KMS-11 (cell line): ENCODE measurements around the gene DIAPH3.

Source experiments
- H2AFZ ChIP-seq: fragments of 200-600 bp; sonication (generic); 2 replicates; pipeline ENCODE4 v1.6.1; 2016; ENCODE audit warnings: antibody characterized with exemption, mixed run types, low read depth
- H3K27ac ChIP-seq: fragments of 200-600 bp; sonication (generic); 2 replicates; pipeline ENCODE4 v1.6.1; 2016; ENCODE audit warnings: mild to moderate bottlenecking, mixed run types
- H3K27me3 ChIP-seq: fragments of 200-600 bp; sonication (generic); 2 replicates; pipeline ENCODE4 v1.6.1; 2017; ENCODE audit warnings: mild to moderate bottlenecking, low read depth, mixed run types, moderate library complexity; ENCODE audit not compliant: insufficient read depth
- H3K36me3 ChIP-seq: fragments of 200-600 bp; sonication (generic); 2 replicates; pipeline ENCODE4 v1.6.1; 2017; ENCODE audit warnings: mild to moderate bottlenecking, mixed run types; ENCODE audit not compliant: insufficient read depth
- H3K4me1 ChIP-seq: fragments of 200-600 bp; sonication (generic); 2 replicates; pipeline ENCODE4 v1.6.1; 2016; ENCODE audit warnings: mild to moderate bottlenecking, low read depth, mixed run types; ENCODE audit not compliant: poor library complexity, severe bottlenecking
- H3K4me2 ChIP-seq: fragments of 200-600 bp; sonication (generic); 2 replicates; pipeline ENCODE4 v1.7.0; 2016; ENCODE audit warnings: mild to moderate bottlenecking, mixed run types
- H3K4me3 ChIP-seq: fragments of 200-600 bp; sonication (generic); IDR thresholded peaks from 2 replicates; pipeline ENCODE4 v1.6.1; 2017; ENCODE audit warnings: low read depth, low read length, mixed read lengths; ENCODE audit not compliant: insufficient read depth
- H3K79me2 ChIP-seq: fragments of 200-600 bp; sonication (generic); 2 replicates; pipeline ENCODE4 v1.6.1; 2016; ENCODE audit warnings: low read depth, mixed run types; ENCODE audit not compliant: insufficient read depth
- H3K9ac ChIP-seq: fragments of 200-600 bp; sonication (generic); 2 replicates; pipeline ENCODE4 v1.6.1; 2016; ENCODE audit warnings: mild to moderate bottlenecking, mixed run types
- H4K20me1 ChIP-seq: fragments of 200-600 bp; sonication (generic); 2 replicates; pipeline ENCODE4 v1.6.1; 2016; ENCODE audit warnings: mild to moderate bottlenecking, mixed run types; ENCODE audit not compliant: insufficient read depth
- CTCF ChIP-seq: fragments of 200-600 bp; sonication (generic); conservative IDR thresholded peaks from 2 replicates; pipeline ENCODE4 v1.6.1; 2017; ENCODE audit warnings: low read depth, mild to moderate bottlenecking, antibody characterized with exemption, low read length, moderate library complexity, mixed read lengths

DIAPH3 gene

GRCh38 chr13:59710416-59710815 is 453.3 kb downstream of the DIAPH3 start:
- H3K4me1 ChIP-seq = no peaks in the 10 kb centered on the region
- no peak for TF ChIP-seq CTCF
- H3K27ac ChIP-seq = no peak overlapping the region
- H3K36me3 ChIP-seq = no peaks in the 10 kb centered on the region
- no peaks in the 10 kb centered on the region for H3K27me3 ChIP-seq
- H2AFZ ChIP-seq = no peak overlapping the region
- H3K9ac ChIP-seq = no peak overlapping the region
- no peaks in the 10 kb centered on the region for H3K79me2 ChIP-seq
- no peak overlapping the region for H3K4me3 ChIP-seq
- H3K4me2 ChIP-seq = no peak overlapping the region
- no peaks in the 10 kb centered on the region for H4K20me1 ChIP-seq

- H2AFZ ChIP-seq = no peak overlapping the region
- H3K27ac ChIP-seq = no peak overlapping the region
- no peaks in the 10 kb centered on the region for H3K4me1 ChIP-seq
- no peaks in the 10 kb centered on the region for H3K79me2 ChIP-seq
- no peaks in the 10 kb centered on the region for H3K27me3 ChIP-seq
- no peak overlapping the region for H3K9ac ChIP-seq
- no peaks in the 10 kb centered on the region for H3K36me3 ChIP-seq
- H3K4me3 ChIP-seq = no peak overlapping the region
- TF ChIP-seq CTCF = no peak
- no peak overlapping the region for H3K4me2 ChIP-seq
- H4K20me1 ChIP-seq = no peaks in the 10 kb centered on the region
Measured at GRCh38 chr13:59706101-59706976, 457.4 kb downstream of the DIAPH3 start.

GRCh38 chr13:59702269-59702668 is 461.5 kb downstream of the DIAPH3 start:
- Histone ChIP-seq H4K20me1 (no peaks in the 10 kb centered on the region), H2AFZ (no peak overlapping the region), H3K27ac (no peak overlapping the region), H3K4me2 (no peak overlapping the region), H3K27me3 (no peaks in the 10 kb centered on the region), H3K4me3 (no peak overlapping the region), H3K9ac (no peak overlapping the region), H3K79me2 (no peaks in the 10 kb centered on the region), H3K4me1 (no peaks in the 10 kb centered on the region), H3K36me3 (no peaks in the 10 kb centered on the region)
- TF ChIP-seq CTCF = no peak

- H3K4me3 ChIP-seq = no peak overlapping the region
Measured at GRCh38 chr13:59701261-59701660, 462.5 kb downstream of the DIAPH3 start.

More at GRCh38 chr13:59701261-59701660, 462.5 kb downstream of the DIAPH3 start:
- no peaks in the 10 kb centered on the region for H4K20me1 ChIP-seq
- no peaks in the 10 kb centered on the region for H3K36me3 ChIP-seq
- H3K27ac ChIP-seq = no peak overlapping the region
- no peaks in the 10 kb centered on the region for H3K79me2 ChIP-seq
- TF ChIP-seq CTCF = no peak
- H3K9ac ChIP-seq = no peak overlapping the region
- no peaks in the 10 kb centered on the region for H3K27me3 ChIP-seq
- H3K4me1 ChIP-seq = no peaks in the 10 kb centered on the region
- no peak overlapping the region for H2AFZ ChIP-seq
- H3K4me2 ChIP-seq = no peak overlapping the region
